Uterus (tissue), 2 donors: ENCODE data around the gene C17orf75.

Experiments
- CTCF ChIP-seq, 4 experiments: fragments of 200-600 bp in 2 of 4; fragments of 450-650 bp in 2 of 4; sonication (generic) in 2 of 4; IDR thresholded peaks; one replicate each; pipeline ENCODE4 v1.5.1; 2016 to 2019; ENCODE audit warnings: antibody characterized with exemption in 4 of 4, mild to moderate bottlenecking in 2 of 4, moderate library complexity in 1 of 4
- POLR2A ChIP-seq, 2 donors: fragments of 450-650 bp; IDR thresholded peaks; one replicate each; pipeline ENCODE4 v1.6.1; 2016; ENCODE audit warnings: antibody characterized with exemption in 2 of 2, mild to moderate bottlenecking in 1 of 2, moderate library complexity in 1 of 2

- no peak for TF ChIP-seq CTCF (IDR thresholded peaks at IDR 0.05)
- TF ChIP-seq POLR2A (IDR thresholded peaks at IDR 0.05): no peak
Measured at GRCh38 chr17:32345951-32346600, 4.1 kb upstream of the C17orf75 start.
